GDM1 (cell line): ENCODE data around the gene NAA60.

Source experiments
- DNase-seq: peaks from one replicate; lab custom pipeline; 2025; lab: John Stamatoyannopoulos, UW

NAA60 gene

DNA sequence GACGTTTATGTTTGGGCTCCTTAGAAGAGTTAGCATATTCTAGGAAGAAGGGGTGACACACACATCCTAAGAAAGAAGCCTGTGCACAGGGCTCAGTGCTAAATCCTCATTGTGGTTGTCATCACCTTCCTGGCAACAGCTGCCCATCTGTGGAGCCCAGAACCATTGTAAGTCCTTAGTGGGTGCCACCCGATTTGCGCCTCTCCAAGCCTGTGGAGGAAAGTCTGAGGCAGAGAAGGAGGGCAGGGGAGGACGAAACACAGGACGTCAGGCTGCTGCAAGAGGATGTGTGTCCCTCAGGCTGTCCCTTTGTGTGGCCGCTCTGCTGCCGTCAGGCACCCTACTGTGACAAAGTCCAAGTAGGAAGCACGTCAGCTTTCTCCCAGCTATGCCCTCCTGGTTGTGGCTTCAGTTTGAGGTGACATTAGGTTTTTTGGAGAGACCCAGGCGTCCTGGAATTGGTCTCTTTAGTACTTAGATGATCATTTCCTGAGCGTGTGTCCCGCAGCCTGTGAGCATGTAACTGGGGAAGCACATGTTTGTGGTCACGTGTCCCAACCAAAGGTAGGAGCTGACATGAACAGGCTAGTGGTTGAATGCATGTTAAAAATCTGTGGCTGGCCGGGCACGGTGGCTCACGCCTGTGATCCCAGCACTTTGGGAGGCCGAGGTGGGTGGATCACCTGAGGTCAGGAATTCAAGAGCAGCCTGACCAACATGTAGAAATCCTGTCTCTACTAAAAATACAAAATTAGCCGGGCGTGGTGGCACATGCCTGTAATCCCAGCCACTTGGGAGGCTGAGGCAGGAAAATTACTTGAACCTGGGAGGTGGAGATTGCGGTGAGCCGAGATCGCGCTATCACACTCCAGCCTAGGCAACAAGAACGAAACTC, 68.1 kb downstream of the NAA60 start:
- DNase-seq: no peak

GRCh38 chr16:3513892-3514583, 70.6 kb downstream of the NAA60 start:
- DNase-seq: no peak

GRCh38 chr16:3514621-3515020, 71.1 kb downstream of the NAA60 start:
- DNase-seq: no peak

DNA sequence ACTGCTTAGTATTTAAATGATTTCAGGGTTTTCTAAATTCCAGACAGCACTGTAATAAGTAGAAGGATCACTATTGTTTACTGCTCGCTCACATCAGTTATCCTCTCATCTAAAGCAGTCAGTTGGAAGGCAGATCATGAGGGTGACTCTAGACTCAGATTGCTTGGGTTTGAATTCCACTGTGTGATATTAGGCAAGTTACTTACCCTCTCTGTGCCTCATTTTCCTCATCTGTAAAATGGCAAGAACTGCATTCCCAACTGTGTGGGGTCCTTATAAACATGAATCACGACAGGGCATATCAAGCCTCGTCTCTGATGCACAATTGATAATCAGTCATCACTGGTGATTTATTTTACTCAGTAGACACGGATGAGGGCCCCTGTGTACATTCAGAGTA, 72.4 kb downstream of the NAA60 start:
- no peak for DNase-seq

GRCh38 chr16:3518292-3518985, 75.0 kb downstream of the NAA60 start:
- DNase-seq: no peak

DNA sequence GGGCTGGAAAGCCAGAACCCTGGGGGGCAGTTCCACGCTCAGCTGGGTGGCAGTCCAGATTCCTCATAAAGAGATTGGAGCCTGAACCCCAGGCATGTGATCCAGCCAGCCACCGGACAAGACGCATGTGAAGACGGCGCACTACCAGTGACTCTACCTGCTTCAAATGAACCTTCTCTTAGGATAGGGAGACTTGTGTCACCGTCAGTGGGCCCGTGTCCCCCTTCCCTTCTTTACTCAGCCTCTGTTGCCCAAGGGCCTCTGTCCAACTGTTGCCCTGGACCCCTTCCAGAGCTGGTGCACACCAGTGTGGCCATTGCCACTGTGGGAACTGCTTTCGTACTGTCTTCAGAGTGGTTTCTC, 75.5 kb downstream of the NAA60 start:
- DNase-seq: no peak

GRCh38 chr16:3519581-3519980, 76.1 kb downstream of the NAA60 start:
- DNase-seq: no peak

DNA sequence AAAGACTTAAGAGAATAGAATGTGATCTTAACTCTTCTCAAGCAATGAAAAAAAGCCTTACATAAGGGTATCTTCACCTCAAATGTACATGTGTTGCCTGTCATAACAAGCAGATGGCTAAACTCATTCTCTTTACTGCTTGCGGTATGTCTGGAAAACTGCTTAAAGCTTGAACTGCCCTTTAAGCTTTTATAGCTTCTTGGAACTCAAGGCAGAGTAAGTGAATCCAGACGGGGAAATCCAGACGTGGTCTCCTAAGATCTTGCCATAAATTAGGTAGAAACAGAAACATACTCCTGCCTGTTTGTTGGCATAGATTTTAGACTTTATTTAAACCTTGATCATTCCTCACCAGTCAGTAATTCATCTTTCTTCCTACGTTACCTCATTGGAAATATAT, 76.9 kb downstream of the NAA60 start:
- DNase-seq: no peak

- no peak for DNase-seq
Measured at GRCh38 chr16:3520841-3521240, 77.4 kb downstream of the NAA60 start.

DNA sequence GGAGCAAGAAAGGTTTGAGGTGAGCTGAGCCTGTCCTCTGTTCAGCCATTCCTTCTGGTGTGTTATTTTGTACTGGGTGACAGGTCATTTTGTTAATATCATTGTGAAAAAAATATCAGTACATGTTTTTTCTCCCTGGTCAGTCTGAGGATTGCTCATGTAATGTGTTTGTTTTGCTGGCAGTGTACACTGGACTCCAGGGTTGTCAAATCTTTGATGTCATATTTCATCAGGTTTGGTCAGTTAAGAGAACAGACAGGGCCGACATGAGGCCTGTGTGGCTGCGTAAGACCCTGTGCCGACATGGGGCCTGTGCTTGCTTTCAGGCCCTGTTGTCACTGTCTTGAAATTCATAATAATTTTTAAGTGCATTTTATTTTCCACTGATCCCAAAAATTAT, 79.8 kb downstream of the NAA60 start:
- DNase-seq: no peak

DNA sequence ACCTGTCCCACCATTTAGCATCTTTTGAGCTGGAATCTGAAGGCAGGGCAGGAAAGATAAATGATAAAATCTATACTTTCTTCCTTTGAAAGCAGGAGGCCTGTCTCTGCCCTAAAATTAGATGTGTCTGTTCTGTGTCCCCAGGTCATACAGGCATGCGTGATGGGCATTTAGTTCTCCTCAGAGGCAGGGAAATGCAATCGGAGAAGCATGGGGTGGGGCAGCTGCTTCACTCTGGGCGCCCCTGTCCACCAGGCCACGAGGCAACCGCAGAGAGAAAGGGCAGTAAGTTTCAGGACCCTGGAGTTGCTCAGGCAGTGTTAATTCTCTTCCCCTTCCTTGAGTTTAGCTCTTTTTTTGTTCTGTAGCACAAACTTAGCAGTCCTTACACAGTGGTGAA, 82.5 kb downstream of the NAA60 start:
- no peak for DNase-seq

DNA sequence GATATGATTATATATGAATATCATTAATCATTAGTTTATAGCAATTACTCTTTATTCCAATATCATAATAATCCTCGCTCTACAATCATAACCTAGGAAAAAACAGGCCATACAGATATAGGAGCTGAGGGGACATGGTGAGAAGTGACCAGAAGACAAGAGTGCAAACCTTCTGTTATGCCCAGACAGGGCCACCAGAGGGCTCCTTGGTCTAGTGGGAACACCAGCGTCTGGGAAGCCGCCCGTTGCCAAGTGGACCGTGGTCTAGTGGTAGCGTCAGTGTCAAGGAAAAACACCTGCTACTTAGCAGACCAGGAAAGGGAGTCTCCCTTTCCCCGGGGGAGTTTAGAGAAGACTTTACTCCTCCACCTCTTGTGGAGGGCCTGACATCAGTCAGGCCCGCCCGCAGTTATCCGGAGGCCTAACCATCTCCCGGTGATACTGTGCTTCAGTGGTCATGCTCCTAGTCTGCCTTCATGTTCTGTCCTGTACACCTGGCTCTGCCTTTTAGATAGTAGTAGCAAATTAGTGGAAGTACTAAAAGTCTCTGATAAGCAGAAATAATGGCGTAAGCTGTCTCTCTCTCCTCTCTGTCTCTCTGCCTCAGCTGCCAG, 83.8 kb downstream of the NAA60 start:
- DNase-seq: peak; percentile 34

GRCh38 chr16:3528406-3528805, 84.9 kb downstream of the NAA60 start:
- DNase-seq: no peak

- no peak for DNase-seq
Measured at GRCh38 chr16:3529175-3529574, 85.7 kb downstream of the NAA60 start.

GRCh38 chr16:3530371-3530914, 87.0 kb downstream of the NAA60 start:
- DNase-seq: no peak

DNA sequence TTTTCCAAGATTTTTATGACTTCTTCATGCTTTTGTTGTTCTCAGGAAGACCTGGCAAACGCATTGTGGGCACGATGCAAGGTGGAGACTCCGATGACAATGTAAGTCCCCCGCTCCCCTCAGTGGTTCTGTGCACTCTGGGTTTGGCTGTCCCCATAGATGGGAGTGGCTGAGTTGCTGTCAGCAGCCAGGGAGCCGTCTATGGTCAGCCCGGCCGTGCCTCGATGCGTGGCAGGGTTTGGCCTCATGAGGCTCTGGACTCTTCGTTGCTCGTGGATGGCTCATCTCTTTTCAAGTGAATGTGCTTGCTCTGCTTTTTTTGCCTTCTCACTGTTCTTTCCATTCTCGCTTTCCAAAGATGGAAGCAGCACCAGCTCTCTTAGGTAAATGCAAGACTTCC, 89.3 kb downstream of the NAA60 start:
- DNase-seq: no peak

DNA sequence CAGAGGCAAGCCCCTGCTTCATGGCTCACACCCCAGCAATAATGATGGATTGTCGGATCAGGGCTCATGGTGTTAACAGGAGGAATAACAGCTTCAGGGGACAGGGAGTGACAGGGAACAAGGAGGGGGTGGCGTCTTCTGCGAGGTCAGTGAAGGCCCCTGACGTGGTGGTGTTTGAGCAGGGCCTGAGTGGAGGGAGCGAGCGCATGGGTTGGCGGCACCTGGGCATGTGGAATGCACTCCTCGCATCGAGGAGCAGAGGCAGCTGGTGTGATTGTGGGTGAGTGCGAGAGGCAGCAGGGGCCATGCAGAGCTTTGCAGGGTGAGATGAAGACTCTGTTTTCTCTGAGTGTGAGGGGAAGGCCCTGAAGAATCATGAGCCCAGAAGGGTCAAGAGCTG, 90.6 kb downstream of the NAA60 start:
- no peak for DNase-seq

DNA sequence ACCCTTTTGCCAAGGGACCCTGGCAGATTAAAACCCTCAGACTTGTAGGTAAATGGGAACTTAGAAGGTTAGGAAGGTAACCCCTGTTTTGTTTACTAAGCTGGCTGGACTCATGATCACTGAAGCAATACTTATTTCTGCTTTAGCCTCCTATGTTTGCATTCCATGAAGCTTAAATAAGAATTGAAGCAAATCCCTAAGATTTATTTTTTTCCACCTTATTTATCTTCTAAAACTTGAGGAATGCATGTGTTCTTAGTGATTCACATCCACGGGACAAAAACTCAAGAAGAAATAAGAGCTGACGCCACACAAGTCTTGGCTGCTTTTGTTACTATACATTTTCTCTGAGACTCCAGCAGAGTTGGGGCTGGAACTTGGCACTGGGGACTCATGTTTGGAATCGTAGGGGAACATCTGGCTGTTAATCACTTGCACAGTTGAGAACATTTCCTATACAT, 92.8 kb downstream of the NAA60 start:
- no peak for DNase-seq
